ENCODE data around the gene RNH1. TPM values are rescaled to one million over a fixed set of nuclear protein-coding genes. Genes with fewer than 3 reads are reported as not detected.

RNH1 gene
- total and polyA plus RNA-seq, 4 experiments from 2014 or later, result 98.4 to 187 (median 134) TPM

DNA sequence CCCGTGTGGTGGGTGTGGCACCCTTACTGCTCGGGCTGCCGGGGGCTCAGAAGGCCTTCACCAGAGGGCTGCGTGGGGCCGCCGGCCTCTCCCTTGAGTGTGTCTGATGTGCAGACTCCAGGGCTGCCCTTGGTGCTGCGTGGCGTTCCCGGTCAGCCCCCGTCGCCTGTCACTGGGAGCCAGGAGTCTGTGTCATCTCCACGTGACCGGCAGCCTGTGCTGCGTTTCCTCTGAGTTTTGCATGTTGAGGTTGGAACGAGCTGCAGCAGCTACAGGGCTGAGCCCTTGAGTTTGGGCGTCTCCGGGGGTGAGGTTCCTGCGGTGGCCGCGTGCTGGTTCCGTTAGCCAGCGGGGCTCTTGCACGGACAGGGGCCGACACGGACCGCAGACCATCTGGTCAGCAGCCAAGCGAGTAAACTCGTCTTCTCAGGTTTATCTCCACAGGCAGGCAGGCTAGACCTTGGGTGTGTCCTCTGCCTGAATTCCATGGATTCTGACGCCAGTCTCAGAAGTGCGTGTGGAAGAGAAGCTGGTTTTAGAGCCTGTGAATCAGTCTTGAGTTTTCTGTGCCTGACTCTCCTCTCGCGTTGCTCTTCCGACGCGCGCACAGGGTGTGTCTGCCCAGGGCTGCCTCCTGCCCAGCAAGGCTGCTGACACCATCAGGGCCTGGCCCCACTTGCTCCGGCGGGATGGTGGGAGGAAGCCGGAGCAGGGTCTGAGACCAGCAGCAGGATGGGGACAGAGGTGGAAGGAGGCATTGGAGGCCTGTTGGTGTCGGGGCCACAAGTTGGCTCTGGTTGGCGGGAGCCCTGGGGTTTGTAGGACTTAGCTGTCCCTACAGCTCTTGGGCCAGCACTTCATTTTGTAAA is 46.5 kb downstream of the RNH1 start:
- no peaks in the 10 kb centered on the region for H3K9me3 Mint-ChIP-seq
- Histone ChIP-seq H3K27me3 (ENCODE audit: insufficient read depth, low read length) (no peaks in the 10 kb centered on the region), H3K27ac (ENCODE audit: low read depth, low read length) (no peak overlapping the region), H3K4me3 (ENCODE audit: low read length in 2 of 2) (no peak overlapping the region), H3K36me3 (ENCODE audit: insufficient read depth, low read length) (no peaks in the 10 kb centered on the region), H3K4me1 (ENCODE audit: insufficient read depth, low read length) (peaks cover 24% of the 10 kb centered on the region), H3K9me3 (ENCODE audit: control insufficient read depth in 1 of 2, low read length in 2 of 2) (no peaks in the 10 kb centered on the region)
- no peak overlapping the region for H3K27ac Mint-ChIP-seq
- CTCF ChIA-PET (ENCODE audit: partially characterized antibody), result interaction anchor here (0.6 to 1.4 kb wide), 2 partner anchors 10 to 36 kb away, joined by 3 to 4 read pairs; partner anchors contain the start of gene PTDSS2
- no peaks in the 10 kb centered on the region for H3K27me3 Mint-ChIP-seq
- H3K4me3 Mint-ChIP-seq, result no peak overlapping the region
- intact Hi-C loops (cut with micrococcal nuclease), result no loop called here
- peaks cover 20 to 28% (median 22%) of the 10 kb centered on the region in 4 donors for H3K4me1 Mint-ChIP-seq
- POLR2A ChIA-PET (ENCODE audit: partially characterized antibody), result no interaction called here
- no peak for DNase-seq
- peaks cover 0 to 5% of the 10 kb centered on the region in 2 donors for H3K36me3 Mint-ChIP-seq

- no peaks in the 10 kb centered on the region for H3K9me3 Mint-ChIP-seq
- no peaks in the 10 kb centered on the region for H3K36me3 ChIP-seq (ENCODE audit: insufficient read depth, low read length)
- no peaks in the 10 kb centered on the region for H3K27me3 ChIP-seq (ENCODE audit: insufficient read depth, low read length)
- CTCF ChIA-PET (ENCODE audit: partially characterized antibody), result no interaction called here
- peaks cover 21 to 36% (median 24%) of the 10 kb centered on the region in 4 donors for H3K4me1 Mint-ChIP-seq
- intact Hi-C loops (cut with micrococcal nuclease), result loop anchor here (10.0 kb wide), 1 partner anchor 265 kb away; no protein-coding TSS in a partner anchor
- H3K4me3 ChIP-seq (ENCODE audit: low read length in 2 of 2), result no peak overlapping the region
- H3K27ac ChIP-seq (ENCODE audit: low read depth, low read length), result no peak overlapping the region
- H3K4me3 Mint-ChIP-seq, result no peak overlapping the region
- peak overlapping the region in 3 of 7 donors; percentile 35 to 61 (median 59) for H3K27ac Mint-ChIP-seq
- H3K36me3 Mint-ChIP-seq, result peaks cover 0 to 9% of the 10 kb centered on the region in 2 donors
- no peaks in the 10 kb centered on the region for H3K9me3 ChIP-seq (ENCODE audit: control insufficient read depth in 1 of 2, low read length in 2 of 2)
- POLR2A ChIA-PET (ENCODE audit: partially characterized antibody), result no interaction called here
- peaks cover 24% of the 10 kb centered on the region for H3K4me1 ChIP-seq (ENCODE audit: insufficient read depth, low read length)
- no peak for DNase-seq
- H3K27me3 Mint-ChIP-seq, result no peaks in the 10 kb centered on the region
Observed at GRCh38 chr11:459511-460220, 47.4 kb downstream of the RNH1 start.

DNA sequence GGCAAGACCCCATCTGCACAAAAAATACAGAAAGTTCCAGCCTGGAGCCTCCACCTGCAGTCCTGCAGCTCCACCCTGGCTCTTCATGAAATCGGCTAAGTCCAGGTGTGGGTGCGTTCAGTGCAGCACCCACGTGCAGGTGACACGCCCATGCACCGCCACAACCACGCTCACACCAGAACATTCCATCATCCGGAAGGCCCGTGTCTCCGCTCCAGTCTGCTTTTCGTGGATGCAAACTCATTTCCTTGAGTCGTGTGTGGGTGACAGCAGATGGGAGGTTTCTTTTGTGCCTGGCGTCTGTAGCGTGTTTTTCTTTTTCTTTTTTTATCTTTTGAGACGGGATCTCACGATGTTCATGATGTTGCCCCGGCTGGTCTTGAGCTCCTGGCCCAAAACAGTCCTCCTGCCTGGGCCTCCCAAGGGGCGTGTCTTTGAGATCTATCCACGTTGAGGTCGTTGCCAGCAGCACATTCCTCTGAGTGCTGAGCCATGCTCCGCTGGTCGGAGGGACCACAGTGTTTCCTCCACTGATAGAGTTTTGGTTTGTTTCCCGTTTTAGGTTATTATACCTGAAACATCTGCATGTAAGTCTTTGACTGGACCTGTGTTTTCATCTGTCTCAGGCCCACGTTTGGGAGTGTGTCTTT is 49.8 kb downstream of the RNH1 start:
- Mint-ChIP-seq H3K27me3 (no peaks in the 10 kb centered on the region), H3K4me3 (peak overlapping the region; percentile 67 to 86 (median 72)), H3K4me1 (peaks cover 21 to 36% (median 28%) of the 10 kb centered on the region in 4 donors), H3K9me3 (no peaks in the 10 kb centered on the region), H3K27ac (peak overlapping the region; percentile 88 to 98 (median 95)), H3K36me3 (peaks cover 0 to 14% of the 10 kb centered on the region in 2 donors)
- Histone ChIP-seq H3K27ac (ENCODE audit: low read depth, low read length) (peak overlapping the region; percentile 7), H3K9me3 (ENCODE audit: control insufficient read depth in 1 of 2, low read length in 2 of 2) (no peaks in the 10 kb centered on the region), H3K36me3 (ENCODE audit: insufficient read depth, low read length) (peaks cover 8% of the 10 kb centered on the region), H3K27me3 (ENCODE audit: insufficient read depth, low read length) (no peaks in the 10 kb centered on the region), H3K4me1 (ENCODE audit: insufficient read depth, low read length) (peaks cover 24% of the 10 kb centered on the region), H3K4me3 (ENCODE audit: low read length in 2 of 2) (peak overlapping the region; percentile 8 to 29)
- ChIA-PET POLR2A (ENCODE audit: partially characterized antibody) (interaction anchor here (0.7 to 19.6 kb wide), 5 partner anchors 8 to 250 kb away, joined by 3 to 539 read pairs (median 3); partner anchors contain the start of genes BET1L, RIC8A, RNH1 and SIGIRR), CTCF (ENCODE audit: partially characterized antibody) (interaction anchor here (0.6 kb wide), 1 partner anchor 13 kb away, joined by 3 read pairs; no protein-coding TSS in a partner anchor)
- intact Hi-C loops (cut with micrococcal nuclease), result loop anchor here (10.0 kb wide), 1 partner anchor 268 kb away; no protein-coding TSS in a partner anchor
- DNase-seq, result peak; percentile 13 to 52 (median 22)

DNA sequence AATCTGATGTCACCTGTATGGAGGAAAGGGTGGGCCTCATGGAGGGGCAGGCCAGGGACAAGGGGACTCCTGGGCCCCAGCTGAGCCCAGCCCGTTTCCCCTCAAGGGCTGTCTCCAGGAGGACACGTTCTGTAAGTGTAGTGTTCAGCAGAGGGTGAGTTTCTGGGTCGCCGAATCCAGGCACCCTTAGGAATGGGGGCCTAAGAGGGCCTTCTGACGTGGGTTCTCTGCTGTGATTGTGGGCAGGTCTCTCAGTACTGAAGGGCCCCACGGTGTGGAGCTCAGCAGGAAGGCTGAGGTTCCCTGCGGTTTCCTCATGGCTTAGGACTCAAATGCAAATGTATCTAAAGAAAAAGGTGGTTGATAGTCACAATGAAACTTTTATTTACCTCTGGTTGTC is 50.5 kb downstream of the RNH1 start:
- peak overlapping the region; percentile 88 to 98 (median 95) for H3K27ac Mint-ChIP-seq
- H3K4me1 Mint-ChIP-seq, result peaks cover 21 to 38% (median 30%) of the 10 kb centered on the region in 4 donors
- Histone ChIP-seq H3K4me3 (ENCODE audit: low read length in 2 of 2) (peak overlapping the region; percentile 8 to 29), H3K27me3 (ENCODE audit: insufficient read depth, low read length) (no peaks in the 10 kb centered on the region), H3K27ac (ENCODE audit: low read depth, low read length) (peak overlapping the region; percentile 49), H3K36me3 (ENCODE audit: insufficient read depth, low read length) (peaks cover 8% of the 10 kb centered on the region), H3K4me1 (ENCODE audit: insufficient read depth, low read length) (peaks cover 26% of the 10 kb centered on the region), H3K9me3 (ENCODE audit: control insufficient read depth in 1 of 2, low read length in 2 of 2) (no peaks in the 10 kb centered on the region)
- intact Hi-C loops (cut with micrococcal nuclease), result loop anchor here (10.0 kb wide), 1 partner anchor 268 kb away; no protein-coding TSS in a partner anchor
- DNase-seq, result peak; percentile 55 to 68 (median 58)
- H3K9me3 Mint-ChIP-seq, result no peaks in the 10 kb centered on the region
- H3K27me3 Mint-ChIP-seq, result no peaks in the 10 kb centered on the region
- ChIA-PET POLR2A (ENCODE audit: partially characterized antibody) (interaction anchor here (0.7 to 19.6 kb wide), 6 partner anchors 9 to 249 kb away, joined by 3 to 539 read pairs (median 3); partner anchors contain the start of genes BET1L, RIC8A, RNH1 and SIGIRR), CTCF (ENCODE audit: partially characterized antibody) (interaction anchor here (0.6 kb wide), 1 partner anchor 14 kb away, joined by 3 read pairs; no protein-coding TSS in a partner anchor)
- peak overlapping the region; percentile 67 to 86 (median 72) for H3K4me3 Mint-ChIP-seq
- peaks cover 0 to 14% of the 10 kb centered on the region in 2 donors for H3K36me3 Mint-ChIP-seq

GRCh38 chr11:455566-456147 is 51.4 kb downstream of the RNH1 start:
- POLR2A ChIA-PET (ENCODE audit: partially characterized antibody), result interaction anchor here (1.1 to 19.6 kb wide), 4 partner anchors 10 to 51 kb away, joined by 3 to 539 read pairs (median 5); partner anchors contain the start of genes RNH1 and SIGIRR

More at GRCh38 chr11:455566-456147, 51.4 kb downstream of the RNH1 start:
- CTCF ChIA-PET (ENCODE audit: partially characterized antibody), result interaction anchor here (2.5 kb wide), 1 partner anchor 49 kb away, joined by 10 read pairs; no protein-coding TSS in a partner anchor
- Histone ChIP-seq H3K4me1 (ENCODE audit: insufficient read depth, low read length) (peaks cover 33% of the 10 kb centered on the region), H3K4me3 (ENCODE audit: low read length in 2 of 2) (no peak overlapping the region), H3K9me3 (ENCODE audit: control insufficient read depth in 1 of 2, low read length in 2 of 2) (no peaks in the 10 kb centered on the region), H3K36me3 (ENCODE audit: insufficient read depth, low read length) (peaks cover 8% of the 10 kb centered on the region), H3K27me3 (ENCODE audit: insufficient read depth, low read length) (no peaks in the 10 kb centered on the region), H3K27ac (ENCODE audit: low read depth, low read length) (no peak overlapping the region)
- intact Hi-C loops (cut with micrococcal nuclease), result loop anchor here (10.0 kb wide), 1 partner anchor 269 kb away; no protein-coding TSS in a partner anchor
- no peak for DNase-seq
- H3K4me3 Mint-ChIP-seq, result no peak overlapping the region
- peaks cover 0 to 21% of the 10 kb centered on the region in 2 donors for H3K36me3 Mint-ChIP-seq
- H3K27ac Mint-ChIP-seq, result peak overlapping the region in 5 of 7 donors; percentile 29 to 88 (median 83)
- no peaks in the 10 kb centered on the region for H3K27me3 Mint-ChIP-seq
- H3K4me1 Mint-ChIP-seq, result peaks cover 27 to 47% (median 37%) of the 10 kb centered on the region in 4 donors
- no peaks in the 10 kb centered on the region for H3K9me3 Mint-ChIP-seq
